Left kidney (tissue), 8 donors: ENCODE data around the gene MRPS31. TPM values are rescaled to one million over a fixed set of nuclear protein-coding genes. Genes with fewer than 3 reads are reported as not detected.
A peak's percentile ranks its signal among the peaks of the same experiment; 100 is the strongest.

Experiments
- DNase-seq: peaks from one replicate; pipeline ENCODE4 v3.0.0-alpha.2; 2013
- long read RNA-seq, 8 donors: transcript quantifications; one replicate each; lab custom pipeline, GENCODE V29; 2026
- polyA plus RNA-seq: library from polyadenylated mRNA; unstranded; fragments of 120-200 nt; gene quantifications from one replicate; pipeline ENCODE4 v1.2.1, GENCODE V29; 2013; ENCODE audit not compliant: insufficient read length

Gene MRPS31
- 60.0 TPM for polyA plus RNA-seq
- long read RNA-seq, donor 1, transcript MRPS31-201 (7 exons, 1,462 nt), result major isoform, 20 of 80 reads
- long read RNA-seq, donor 1, partial matches to known transcripts, result 56 of 80 reads
- long read RNA-seq, donor 1, other reads (novel, unspliced or antisense), result 0 of 80 reads
- long read RNA-seq, donor 2, transcript MRPS31-201 (7 exons, 1,462 nt), result major isoform, 14 of 33 reads
- long read RNA-seq, donor 2, partial matches to known transcripts, result 14 of 33 reads
- long read RNA-seq, donor 2, other reads (novel, unspliced or antisense), result 0 of 33 reads
- long read RNA-seq, donor 3, transcript MRPS31-201 (7 exons, 1,462 nt), result major isoform, 10 of 23 reads
- long read RNA-seq, donor 3, partial matches to known transcripts, result 10 of 23 reads
- long read RNA-seq, donor 3, other reads (novel, unspliced or antisense), result 0 of 23 reads
- long read RNA-seq, donor 4, partial matches to known transcripts, result 5 of 6 reads
- long read RNA-seq, donor 4, other reads (novel, unspliced or antisense), result 0 of 6 reads
- long read RNA-seq, donor 5, transcript MRPS31-201 (7 exons, 1,462 nt), result major isoform, 42 of 51 reads
- long read RNA-seq, donor 5, partial matches to known transcripts, result 7 of 51 reads
- long read RNA-seq, donor 5, other reads (novel, unspliced or antisense), result 0 of 51 reads
- long read RNA-seq, donor 6, transcript MRPS31-201 (7 exons, 1,462 nt), result major isoform, 22 of 43 reads
- long read RNA-seq, donor 6, partial matches to known transcripts, result 18 of 43 reads
- long read RNA-seq, donor 6, other reads (novel, unspliced or antisense), result 0 of 43 reads
- long read RNA-seq, donor 7, transcript MRPS31-204 (2 exons, 782 nt), result minor isoform, 5 of 70 reads
- long read RNA-seq, donor 7, transcript MRPS31-201 (7 exons, 1,462 nt), result major isoform, 20 of 70 reads
- long read RNA-seq, donor 7, partial matches to known transcripts, result 45 of 70 reads
- long read RNA-seq, donor 7, other reads (novel, unspliced or antisense), result 0 of 70 reads
- long read RNA-seq, donor 8, transcript MRPS31-201 (7 exons, 1,462 nt), result major isoform, 9 of 9 reads
- long read RNA-seq, donor 8, partial matches to known transcripts, result 0 of 9 reads
- long read RNA-seq, donor 8, other reads (novel, unspliced or antisense), result 0 of 9 reads

DNA sequence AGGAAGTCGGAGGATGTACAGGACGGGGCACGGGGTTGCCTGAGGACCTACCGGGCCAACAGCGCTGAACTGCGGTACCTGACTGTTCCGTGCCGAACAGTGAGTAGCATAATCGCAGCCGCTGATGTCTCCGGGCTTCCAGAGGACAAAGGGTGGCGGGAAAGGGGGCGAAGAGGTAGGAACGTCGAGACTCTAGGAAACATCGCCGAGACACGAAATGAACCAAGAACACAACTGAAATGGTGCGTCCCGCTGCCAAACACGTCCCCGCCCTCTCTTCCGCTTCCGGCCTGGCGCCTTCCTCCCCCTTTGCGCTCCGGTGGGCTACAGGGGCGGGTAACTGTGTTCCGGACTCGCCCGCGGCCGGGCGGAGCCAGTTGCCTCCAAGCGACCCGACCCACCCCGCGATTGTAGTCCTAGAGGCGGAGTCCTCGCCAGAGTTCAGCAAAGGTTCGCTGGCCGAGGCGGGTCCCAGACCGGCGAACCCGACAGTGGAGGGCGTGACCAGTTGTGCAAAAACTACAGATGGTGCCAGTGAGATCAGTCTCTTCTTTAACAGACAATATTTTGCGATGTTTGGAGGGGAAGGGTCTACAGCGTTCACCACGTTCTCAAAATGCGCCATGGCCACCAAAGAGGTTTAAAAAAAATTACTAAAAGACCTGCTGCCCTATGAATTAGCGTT, at the start of gene MRPS31:
Gene MRPS31, minus strand, starts transcription at position 257 of the 685 bp plus-strand sequence. Its CDS starts 54 bp downstream, at position 203.
- peak; percentile 91 for DNase-seq

GRCh38 chr13:40819797-40820315, 48.9 kb upstream of the MRPS31 start:
- no peak for DNase-seq

GRCh38 chr13:40818926-40819325, 47.9 kb upstream of the MRPS31 start:
- no peak for DNase-seq

GRCh38 chr13:40814803-40815202, 43.8 kb upstream of the MRPS31 start:
- no peak for DNase-seq

GRCh38 chr13:40813667-40814454, 42.9 kb upstream of the MRPS31 start:
- no peak for DNase-seq

- DNase-seq, result no peak
These were observed 41.9 kb upstream of the MRPS31 start for GRCh38 chr13:40812724-40813445.

DNA sequence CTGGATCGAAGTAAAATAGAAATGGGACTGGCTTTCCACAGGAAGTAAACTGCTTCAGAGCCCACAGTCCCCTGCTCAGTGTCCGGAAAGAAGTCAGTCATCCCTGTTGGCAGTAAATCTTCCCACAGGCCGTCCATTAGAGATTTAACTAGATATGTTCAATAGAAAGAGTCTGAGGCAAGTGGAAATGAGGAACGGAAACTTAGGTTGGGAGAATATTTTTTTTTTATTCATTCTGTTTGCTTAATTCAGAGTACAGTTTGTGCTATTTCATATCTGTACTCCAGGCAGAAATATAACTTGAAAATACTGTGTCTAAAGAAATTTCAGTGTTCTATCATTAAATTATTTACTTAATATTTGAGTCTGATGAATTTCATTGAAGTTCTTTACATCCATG, 41.1 kb upstream of the MRPS31 start:
- no peak for DNase-seq

- DNase-seq, result no peak
These were observed 38.5 kb upstream of the MRPS31 start for GRCh38 chr13:40809471-40809870.

- no peak for DNase-seq
These were observed 35.3 kb upstream of the MRPS31 start for GRCh38 chr13:40806241-40806640.

- no peak for DNase-seq
These were observed 32.3 kb upstream of the MRPS31 start for GRCh38 chr13:40803316-40803715.

- DNase-seq, result no peak
These were observed 30.5 kb upstream of the MRPS31 start for GRCh38 chr13:40801255-40802217.

DNA sequence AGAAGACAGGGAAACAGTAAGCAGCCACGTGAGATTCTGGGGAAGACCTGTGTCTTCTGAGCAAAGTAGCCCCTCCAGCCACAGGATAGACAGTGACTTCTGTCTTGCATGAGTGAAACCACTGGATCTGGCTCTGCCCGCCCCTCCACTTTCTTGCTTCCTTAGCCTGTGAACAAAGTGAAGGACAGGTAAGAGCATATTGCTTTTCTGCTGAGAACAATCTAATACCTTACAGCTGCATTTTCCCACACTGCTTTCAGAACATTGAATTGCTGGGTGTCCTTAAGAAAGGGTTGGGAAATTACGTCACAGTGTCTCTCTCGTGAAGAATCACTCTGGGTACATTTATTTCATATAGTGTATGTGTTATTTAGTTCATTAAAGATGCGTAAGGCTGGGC, 29.6 kb upstream of the MRPS31 start:
- no peak for DNase-seq

DNA sequence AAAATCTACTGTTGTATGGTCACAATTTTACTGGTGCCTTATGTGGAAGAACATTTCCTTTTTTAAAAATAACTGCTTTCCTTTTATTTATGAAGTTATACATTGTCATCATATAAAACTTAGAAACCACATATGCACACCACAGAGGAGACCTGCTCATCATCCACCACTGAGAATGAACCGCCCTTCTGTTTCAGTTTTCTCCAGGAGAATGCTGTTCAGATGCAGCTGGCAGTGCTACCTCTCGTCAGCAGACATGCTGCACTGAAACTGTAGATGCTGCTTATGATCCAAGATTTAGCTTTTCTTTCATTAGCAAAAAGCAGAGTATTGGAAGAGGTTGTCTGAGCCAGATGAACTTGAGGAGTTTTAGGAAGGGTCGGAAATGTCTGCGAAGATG, 28.5 kb upstream of the MRPS31 start:
- DNase-seq, result no peak

DNA sequence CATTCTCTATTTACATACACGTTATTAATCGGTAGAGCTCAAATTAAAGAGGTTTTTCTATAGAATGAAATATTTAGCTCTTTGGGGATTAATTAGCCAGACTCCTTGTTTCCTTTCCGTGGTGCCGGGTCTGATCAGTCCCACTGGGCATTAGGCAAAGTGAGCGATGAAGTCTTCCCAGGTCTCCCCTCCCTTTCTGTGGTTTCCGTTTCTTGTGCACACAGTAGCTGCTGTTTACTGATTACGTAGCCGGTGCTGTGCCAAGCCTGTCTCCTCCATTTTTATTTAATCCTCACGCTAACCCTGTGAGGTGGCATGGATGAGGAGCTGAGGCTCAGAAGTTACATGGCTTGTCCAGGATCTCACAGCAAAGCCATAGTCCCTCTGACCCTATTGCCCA, 27.4 kb upstream of the MRPS31 start:
- no peak for DNase-seq

GRCh38 chr13:40796649-40797048, 25.7 kb upstream of the MRPS31 start:
- no peak for DNase-seq

GRCh38 chr13:40794414-40795368, 23.7 kb upstream of the MRPS31 start:
- DNase-seq, result no peak

DNA sequence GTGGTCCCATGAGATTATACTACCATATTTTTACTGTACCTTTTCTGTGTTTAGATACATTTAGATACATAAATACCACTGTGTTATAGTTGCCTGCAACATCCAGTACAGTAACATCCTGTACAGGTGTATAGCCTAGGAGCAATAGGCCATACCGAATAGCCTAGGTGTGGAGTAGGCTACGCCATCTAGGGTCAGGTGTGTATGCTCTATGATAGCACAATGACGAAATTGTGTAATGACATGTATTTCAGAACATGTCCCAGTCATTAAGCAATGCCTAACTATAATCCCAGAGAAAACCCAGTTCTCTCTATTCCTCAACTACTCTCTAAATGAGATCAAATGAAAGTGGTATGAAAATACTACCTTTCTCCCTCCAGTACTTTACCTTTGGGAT, 22.3 kb upstream of the MRPS31 start:
- no peak for DNase-seq
